Mesendoderm (in vitro differentiated cells): Measurements from ENCODE around the gene TAS2R9. TPM values are rescaled to one million over a fixed set of nuclear protein-coding genes. Genes with fewer than 3 reads are reported as not detected.

ENCODE experiments used
- DNase-seq: peaks from one replicate; pipeline ENCODE4 v3.0.0; 2013
- H2AK5ac ChIP-seq: 2 replicates; pipeline ENCODE4 v1.6.1; 2013; ENCODE audit warnings: low read length, inconsistent platforms
- H2BK120ac ChIP-seq: 2 replicates; pipeline ENCODE4 v1.6.1; 2013; ENCODE audit warnings: low read depth, mild to moderate bottlenecking, low read length, moderate library complexity, mixed read lengths
- H2BK15ac ChIP-seq: replicated peaks from 2 replicates; pipeline ENCODE4 v1.6.1; 2013; ENCODE audit warnings: low read depth, mild to moderate bottlenecking, moderate library complexity
- H2BK5ac ChIP-seq: 2 replicates; pipeline ENCODE4 v1.6.1; 2013; ENCODE audit warnings: low read length, inconsistent platforms
- H3K18ac ChIP-seq: 2 replicates; pipeline ENCODE4 v1.6.1; 2013; ENCODE audit warnings: mild to moderate bottlenecking, low read length, mixed read lengths
- H3K23ac ChIP-seq: one replicate; pipeline ENCODE4 v1.6.1; 2013; ENCODE audit warnings: low read length
- H3K27ac ChIP-seq: 2 replicates; pipeline ENCODE4 v1.5.1; 2013; ENCODE audit warnings: low read depth, mild to moderate bottlenecking, inconsistent platforms, low read length, moderate library complexity
- H3K27me3 ChIP-seq: 2 replicates; pipeline ENCODE4 v1.6.1; 2013; ENCODE audit warnings: low read length, control low read depth, mild to moderate bottlenecking, inconsistent platforms; ENCODE audit not compliant: insufficient read depth, poor library complexity
- H3K36me3 ChIP-seq: 2 replicates; pipeline ENCODE4 v1.6.1; 2013; ENCODE audit warnings: low read length, inconsistent platforms; ENCODE audit not compliant: control insufficient read depth, insufficient read depth
- H3K4ac ChIP-seq: one replicate; pipeline ENCODE4 v1.6.1; 2013; ENCODE audit warnings: low read depth, mild to moderate bottlenecking, low read length, moderate library complexity
- H3K4me1 ChIP-seq: 2 replicates; pipeline ENCODE4 v1.6.1; 2013; ENCODE audit warnings: low read depth, low read length, inconsistent platforms; ENCODE audit not compliant: control insufficient read depth
- H3K4me2 ChIP-seq: 2 replicates; pipeline ENCODE4 v1.6.1; 2013; ENCODE audit warnings: low read length
- H3K4me3 ChIP-seq: 2 replicates; pipeline ENCODE4 v1.5.1; 2013; ENCODE audit warnings: mild to moderate bottlenecking, low read length
- H3K56ac ChIP-seq: one replicate; pipeline ENCODE4 v1.6.1; 2013; ENCODE audit warnings: low read length
- H3K79me1 ChIP-seq: 2 replicates; pipeline ENCODE4 v1.6.1; 2013; ENCODE audit warnings: low read length, inconsistent platforms
- H3K79me2 ChIP-seq: 2 replicates; pipeline ENCODE4 v1.6.1; 2013; ENCODE audit warnings: mild to moderate bottlenecking, low read length; ENCODE audit not compliant: control insufficient read depth, insufficient read depth
- H3K9ac ChIP-seq: 2 replicates; pipeline ENCODE4 v1.6.1; 2013; ENCODE audit warnings: low read length, inconsistent platforms
- H4K5ac ChIP-seq: one replicate; pipeline ENCODE4 v1.6.1; 2013; ENCODE audit warnings: low read length
- H4K8ac ChIP-seq: one replicate; pipeline ENCODE4 v1.6.1; 2013; ENCODE audit warnings: low read depth, mild to moderate bottlenecking, control low read depth, low read length, moderate library complexity
- WGBS: extraction: QIAGEN DNeasy Blood & Tissue Kit; methylation state at CpG from one replicate; pipeline ENCODE4 v1.1.7; 2013; ENCODE audit warnings: low lambda C conversion rate, missing lambda C conversion rate; ENCODE audit not compliant: insufficient coverage; ENCODE audit errors: extremely low coverage; 5-methylcytosine and 5-hydroxymethylcytosine counted together
- polyA plus RNA-seq, 2 experiments: library from polyadenylated mRNA; stranded (reverse); fragments of 200-250 nt; gene quantifications; one replicate each; pipeline ENCODE4 v1.2.3, GENCODE V29; 2013

TAS2R9 gene
- not detected for polyA plus RNA-seq (2013, experiment 1 of 2)
- polyA plus RNA-seq (2013, experiment 2 of 2), result not detected

- no peak within 1 kb of the TSS for H3K4me3 ChIP-seq
- no peak within 1 kb of the TSS for H2BK5ac ChIP-seq
- no peak within 1 kb of the TSS for H3K9ac ChIP-seq
- H3K56ac ChIP-seq, result no peak within 1 kb of the TSS
- H2BK120ac ChIP-seq, result no peak within 1 kb of the TSS
- no peak within 1 kb of the TSS for H3K4ac ChIP-seq
- H3K23ac ChIP-seq, result no peak within 1 kb of the TSS
- H3K79me2 ChIP-seq, result no peaks in the 10 kb centered on the region
- H3K4me2 ChIP-seq, result no peak within 1 kb of the TSS
- no peak within 1 kb of the TSS for H4K8ac ChIP-seq
- H3K36me3 ChIP-seq, result no peaks in the 10 kb centered on the region
- H2AK5ac ChIP-seq, result no peak within 1 kb of the TSS
- H3K27ac ChIP-seq, result no peak within 1 kb of the TSS
- H2BK15ac ChIP-seq, result no peak within 1 kb of the TSS
- no peak for DNase-seq
- H4K5ac ChIP-seq, result no peak within 1 kb of the TSS
- H3K27me3 ChIP-seq, result no peaks in the 10 kb centered on the region
- H3K4me1 ChIP-seq, result no peaks in the 10 kb centered on the region
- H3K79me1 ChIP-seq, result no peaks in the 10 kb centered on the region
- H3K18ac ChIP-seq, result no peak within 1 kb of the TSS
Observed at GRCh38 chr12:10810068-10810467, at the start of gene TAS2R9. TAS2R9 (minus strand) TSS chr12:10810168; CDS start chr12:10810075, 93 bp downstream.

GRCh38 chr12:10855807-10856206 is 45.8 kb upstream of the TAS2R9 start:
- Histone ChIP-seq H4K5ac (no peak overlapping the region), H3K56ac (no peak overlapping the region), H3K18ac (no peak overlapping the region), H3K27ac (no peak overlapping the region), H2AK5ac (no peak overlapping the region), H3K79me2 (no peaks in the 10 kb centered on the region), H3K23ac (no peak overlapping the region), H2BK5ac (no peak overlapping the region), H3K9ac (no peak overlapping the region), H3K4ac (no peak overlapping the region), H3K79me1 (no peaks in the 10 kb centered on the region), H3K4me2 (no peak overlapping the region), H3K4me3 (no peak overlapping the region), H3K4me1 (no peaks in the 10 kb centered on the region), H2BK120ac (no peak overlapping the region), H4K8ac (no peak overlapping the region), H3K36me3 (no peaks in the 10 kb centered on the region), H2BK15ac (no peak overlapping the region), H3K27me3 (no peaks in the 10 kb centered on the region)
- WGBS, result no CpG with 5 or more reads among the region's 2 CpGs
- no peak for DNase-seq

- Histone ChIP-seq H3K4me1 (no peaks in the 10 kb centered on the region), H3K18ac (no peak overlapping the region), H3K4me2 (no peak overlapping the region), H3K79me2 (no peaks in the 10 kb centered on the region), H3K36me3 (no peaks in the 10 kb centered on the region), H2BK120ac (no peak overlapping the region), H3K27me3 (no peaks in the 10 kb centered on the region), H3K56ac (no peak overlapping the region), H3K27ac (no peak overlapping the region), H2BK5ac (no peak overlapping the region), H2AK5ac (no peak overlapping the region), H4K5ac (no peak overlapping the region), H4K8ac (no peak overlapping the region), H3K9ac (no peak overlapping the region), H3K4me3 (no peak overlapping the region), H3K4ac (no peak overlapping the region), H2BK15ac (no peak overlapping the region), H3K23ac (no peak overlapping the region), H3K79me1 (no peaks in the 10 kb centered on the region)
- no peak for DNase-seq
- WGBS, result no CpG with 5 or more reads among the region's 2 CpGs
Observed at GRCh38 chr12:10853776-10854175, 43.8 kb upstream of the TAS2R9 start.

GRCh38 chr12:10851243-10851858 is 41.4 kb upstream of the TAS2R9 start:
- no peaks in the 10 kb centered on the region for H3K36me3 ChIP-seq
- H3K56ac ChIP-seq, result no peak overlapping the region
- no peak overlapping the region for H2BK120ac ChIP-seq
- H3K4me2 ChIP-seq, result no peak overlapping the region
- no peak overlapping the region for H4K5ac ChIP-seq
- H3K79me1 ChIP-seq, result no peaks in the 10 kb centered on the region
- H2BK5ac ChIP-seq, result no peak overlapping the region
- no peak overlapping the region for H3K4me3 ChIP-seq
- WGBS, result no CpG with 5 or more reads among the region's 4 CpGs
- H3K79me2 ChIP-seq, result no peaks in the 10 kb centered on the region
- no peaks in the 10 kb centered on the region for H3K27me3 ChIP-seq
- no peak overlapping the region for H3K23ac ChIP-seq
- no peaks in the 10 kb centered on the region for H3K4me1 ChIP-seq
- H3K18ac ChIP-seq, result no peak overlapping the region
- no peak overlapping the region for H3K9ac ChIP-seq
- no peak for DNase-seq
- H2BK15ac ChIP-seq, result no peak overlapping the region
- H3K27ac ChIP-seq, result no peak overlapping the region
- no peak overlapping the region for H3K4ac ChIP-seq
- no peak overlapping the region for H2AK5ac ChIP-seq
- no peak overlapping the region for H4K8ac ChIP-seq

GRCh38 chr12:10849425-10849878 is 39.5 kb upstream of the TAS2R9 start, which contains the start of gene PRR4:
PRR4 (minus strand) TSS chr12:10849475; CDS start chr12:10849437, 38 bp downstream.
- Histone ChIP-seq H2BK120ac (no peak within 1 kb of the TSS), H3K9ac (no peak within 1 kb of the TSS), H3K79me1 (no peaks in the 10 kb centered on the region), H3K4me2 (no peak within 1 kb of the TSS), H3K4me1 (no peaks in the 10 kb centered on the region), H2BK15ac (no peak within 1 kb of the TSS), H3K56ac (no peak within 1 kb of the TSS), H4K8ac (no peak within 1 kb of the TSS), H3K27me3 (no peaks in the 10 kb centered on the region), H3K18ac (no peak within 1 kb of the TSS), H3K36me3 (no peaks in the 10 kb centered on the region), H4K5ac (no peak within 1 kb of the TSS), H3K23ac (no peak within 1 kb of the TSS), H2BK5ac (no peak within 1 kb of the TSS), H3K27ac (no peak within 1 kb of the TSS), H3K79me2 (no peaks in the 10 kb centered on the region), H3K4ac (no peak within 1 kb of the TSS), H3K4me3 (no peak within 1 kb of the TSS), H2AK5ac (no peak within 1 kb of the TSS)
- no CpG with 5 or more reads among the region's 4 CpGs for WGBS
- DNase-seq, result no peak

- Histone ChIP-seq H2AK5ac (no peak overlapping the region), H3K23ac (no peak overlapping the region), H2BK15ac (no peak overlapping the region), H3K4me2 (no peak overlapping the region), H3K9ac (no peak overlapping the region), H3K79me1 (no peaks in the 10 kb centered on the region), H3K36me3 (no peaks in the 10 kb centered on the region), H2BK5ac (no peak overlapping the region), H3K4me3 (no peak overlapping the region), H3K4ac (no peak overlapping the region), H4K8ac (no peak overlapping the region), H3K18ac (no peak overlapping the region), H3K79me2 (no peaks in the 10 kb centered on the region), H3K27ac (no peak overlapping the region), H4K5ac (no peak overlapping the region), H3K27me3 (no peaks in the 10 kb centered on the region), H3K56ac (no peak overlapping the region), H3K4me1 (no peaks in the 10 kb centered on the region), H2BK120ac (no peak overlapping the region)
- DNase-seq, result no peak
- no CpG with 5 or more reads among the region's 2 CpGs for WGBS
Observed at GRCh38 chr12:10847744-10848143, 37.8 kb upstream of the TAS2R9 start.
